GM23338 (cell line): ENCODE measurements around the gene MAST4. TPM values are rescaled to one million over a fixed set of nuclear protein-coding genes. Genes with fewer than 3 reads are reported as not detected.

Experiments
- ATAC-seq: fragments of 200-7000 bp; cut with Tn5 transposase; 3 replicates; pipeline ENCODE4 v1.9.1; 2020
- DNase-seq: peaks from one replicate; pipeline ENCODE4 v3.0.0-alpha.2; 2015; ENCODE audit warnings: low spot score
- H2AFZ ChIP-seq: fragments of 200-600 bp; sonication (generic); 2 replicates; pipeline ENCODE4 v1.8.0; 2016; ENCODE audit warnings: antibody characterized with exemption, mild to moderate bottlenecking, moderate library complexity
- H3F3A ChIP-seq: fragments of 200-600 bp; sonication (generic); replicated peaks from 2 replicates; pipeline ENCODE4 v1.8.0; 2017; ENCODE audit warnings: antibody characterized with exemption, mixed run types, low read depth
- H3K27ac ChIP-seq: fragments of 200-600 bp; sonication (generic); 2 replicates; pipeline ENCODE4 v1.6.1; 2016; ENCODE audit warnings: low read depth
- H3K27me3 ChIP-seq: fragments of 200-600 bp; sonication (generic); 2 replicates; pipeline ENCODE4 v1.8.0; 2016; ENCODE audit warnings: mild to moderate bottlenecking, mixed run types, moderate library complexity; ENCODE audit not compliant: insufficient read depth
- H3K36me3 ChIP-seq: fragments of 200-600 bp; sonication (generic); 2 replicates; pipeline ENCODE4 v1.8.0; 2016; ENCODE audit warnings: mild to moderate bottlenecking; ENCODE audit not compliant: insufficient read depth
- H3K4me1 ChIP-seq: fragments of 200-600 bp; sonication (generic); 2 replicates; pipeline ENCODE4 v1.8.0; 2016; ENCODE audit warnings: mild to moderate bottlenecking, moderate library complexity; ENCODE audit not compliant: insufficient read depth
- H3K4me2 ChIP-seq: fragments of 200-600 bp; sonication (generic); 2 replicates; pipeline ENCODE4 v1.7.1; 2017; ENCODE audit warnings: mixed run types
- H3K4me3 ChIP-seq: fragments of 200-600 bp; sonication (generic); 2 replicates; pipeline ENCODE4 v1.6.1; 2016; ENCODE audit warnings: mixed run types
- H3K79me2 ChIP-seq: fragments of 200-600 bp; sonication (generic); replicated peaks from 2 replicates; pipeline ENCODE4 v1.8.0; 2017; ENCODE audit warnings: mild to moderate bottlenecking; ENCODE audit not compliant: insufficient read depth
- H3K9me2 ChIP-seq: fragments of 200-600 bp; sonication (generic); 2 replicates; pipeline ENCODE4 v1.8.0; 2017; ENCODE audit not compliant: insufficient read depth
- H4K20me1 ChIP-seq: fragments of 200-600 bp; sonication (generic); replicated peaks from 2 replicates; pipeline ENCODE4 v1.8.0; 2017; ENCODE audit warnings: mild to moderate bottlenecking; ENCODE audit not compliant: insufficient read depth
- H3K27ac Mint-ChIP-seq: 2 replicates; pipeline ENCODE4 v1.8.0; 2020; ENCODE audit warnings: inconsistent platforms, mild to moderate bottlenecking, moderate library complexity, mixed read lengths
- H3K27me3 Mint-ChIP-seq: 3 replicates; pipeline ENCODE4 v1.8.0; 2022; ENCODE audit warnings: low read depth, mild to moderate bottlenecking, moderate library complexity, mixed read lengths, inconsistent platforms; ENCODE audit not compliant: insufficient read depth, poor library complexity
- H3K36me3 Mint-ChIP-seq: 3 replicates; pipeline ENCODE4 v1.8.0; 2021; ENCODE audit warnings: low read depth, mild to moderate bottlenecking, inconsistent platforms, moderate library complexity, mixed read lengths
- H3K4me1 Mint-ChIP-seq: 3 replicates; pipeline ENCODE4 v1.8.0; 2020; ENCODE audit warnings: mild to moderate bottlenecking, inconsistent platforms, mixed read lengths
- H3K4me3 Mint-ChIP-seq: 3 replicates; pipeline ENCODE4 v1.8.0; 2021; ENCODE audit warnings: moderate library complexity, mild to moderate bottlenecking, inconsistent platforms, mixed read lengths
- H3K9me3 Mint-ChIP-seq: 3 replicates; pipeline ENCODE4 v1.8.0; 2020; ENCODE audit warnings: moderate library complexity, mild to moderate bottlenecking, inconsistent platforms, mixed read lengths
- CREB1 ChIP-seq: fragments of 250-450 bp; sonication (Bioruptor Pico); IDR thresholded peaks from 2 replicates; pipeline ENCODE4 v1.5.0; 2020; ENCODE audit warnings: low read depth, mild to moderate bottlenecking, moderate library complexity
- ETS1 ChIP-seq: IDR thresholded peaks from 2 replicates; pipeline ENCODE4 v1.6.1; 2016; ENCODE audit warnings: antibody characterized with exemption
- EZH2 ChIP-seq: fragments of 200-600 bp; sonication (generic); IDR thresholded peaks from one replicate; pipeline ENCODE4 v1.8.0; 2017; ENCODE audit warnings: antibody characterized with exemption, mild to moderate bottlenecking, low read depth; ENCODE audit not compliant: unreplicated experiment
- EZH2phosphoT487 ChIP-seq: fragments of 200-600 bp; sonication (generic); IDR thresholded peaks from one replicate; pipeline ENCODE4 v1.8.1; 2018; ENCODE audit warnings: antibody characterized with exemption; ENCODE audit not compliant: unreplicated experiment
- JUNB ChIP-seq: IDR thresholded peaks from one replicate; pipeline ENCODE4 v1.6.1; 2016; ENCODE audit warnings: antibody characterized with exemption; ENCODE audit not compliant: unreplicated experiment
- NANOG ChIP-seq: IDR thresholded peaks from 2 replicates; pipeline ENCODE4 v1.6.1; 2016; ENCODE audit warnings: antibody characterized with exemption, borderline replicate concordance
- POLR2AphosphoS5 ChIP-seq: IDR thresholded peaks from 2 replicates; pipeline ENCODE4 v1.6.1; 2016; ENCODE audit warnings: antibody characterized with exemption, low read depth
- REST ChIP-seq: IDR thresholded peaks from one replicate; pipeline ENCODE4 v1.6.1; 2018; ENCODE audit warnings: antibody characterized with exemption; ENCODE audit not compliant: unreplicated experiment
- STAT1 ChIP-seq: IDR thresholded peaks from one replicate; pipeline ENCODE4 v1.6.1; 2016; ENCODE audit warnings: antibody characterized with exemption; ENCODE audit not compliant: unreplicated experiment
- ZNF114 ChIP-seq: fragments of 250-450 bp; sonication (Bioruptor Pico); IDR thresholded peaks from 2 replicates; pipeline ENCODE4 v1.5.0; 2020; ENCODE audit warnings: mild to moderate bottlenecking, moderate library complexity
- polyA plus RNA-seq: library from polyadenylated mRNA; unstranded; fragments of >200 nt; fragmentation: Nextera tagmentation; extraction: Ambion mirVana; gene quantifications from 2 replicates; pipeline ENCODE4 v1.2.1, GENCODE V29; 2016
- total RNA-seq: library from RNA; depleted of rRNA; stranded (reverse); fragments of >200 nt; shearing (Covaris generic); gene quantifications from 2 replicates; pipeline ENCODE4 v1.2.3, GENCODE V29; 2014

The MAST4 gene
- total and polyA plus RNA-seq, 2 experiments from 2014 or later: 3.6 to 8.5 TPM

- DNase-seq: no peak
- H4K20me1 ChIP-seq: no peaks in the 10 kb centered on the region
- TF ChIP-seq ZNF114 (no peak), POLR2AphosphoS5 (no peak), EZH2 (no peak), EZH2phosphoT487 (no peak), NANOG (no peak), REST (no peak), ETS1 (no peak), JUNB (no peak)
- Mint-ChIP-seq H3K27ac (no peak overlapping the region), H3K9me3 (no peaks in the 10 kb centered on the region), H3K36me3 (no peaks in the 10 kb centered on the region), H3K4me3 (no peak overlapping the region), H3K4me1 (peaks cover 10% of the 10 kb centered on the region; the same call in 2 of the 3 replicates), H3K27me3 (no peaks in the 10 kb centered on the region)
- H3K4me1 ChIP-seq: no peaks in the 10 kb centered on the region; the same call in 1 of the 2 replicates
- ATAC-seq: no peak
- no peaks in the 10 kb centered on the region for H3K36me3 ChIP-seq
- H3K9me2 ChIP-seq: no peaks in the 10 kb centered on the region
- no peak overlapping the region for H2AFZ ChIP-seq
- no peak overlapping the region for H3K27ac ChIP-seq
- no peaks in the 10 kb centered on the region for H3F3A ChIP-seq
- no peaks in the 10 kb centered on the region for H3K79me2 ChIP-seq
- no peak overlapping the region for H3K4me2 ChIP-seq
- no peak overlapping the region for H3K4me3 ChIP-seq
- H3K27me3 ChIP-seq: no peaks in the 10 kb centered on the region
Observed at GRCh38 chr5:66991746-66992145, 395.6 kb downstream of the MAST4 start.

GRCh38 chr5:66992547-66992946, 396.4 kb downstream of the MAST4 start:
- Histone ChIP-seq H2AFZ (no peak overlapping the region), H3K9me2 (no peaks in the 10 kb centered on the region), H3K36me3 (no peaks in the 10 kb centered on the region), H3K27ac (no peak overlapping the region), H3K4me2 (no peak overlapping the region), H4K20me1 (no peaks in the 10 kb centered on the region), H3K27me3 (no peaks in the 10 kb centered on the region), H3F3A (no peaks in the 10 kb centered on the region), H3K4me1 (no peaks in the 10 kb centered on the region; the same call in 1 of the 2 replicates), H3K79me2 (no peaks in the 10 kb centered on the region), H3K4me3 (no peak overlapping the region)
- Mint-ChIP-seq H3K36me3 (no peaks in the 10 kb centered on the region), H3K4me1 (peaks cover 10% of the 10 kb centered on the region; the same call in 2 of the 3 replicates), H3K4me3 (no peak overlapping the region), H3K9me3 (no peaks in the 10 kb centered on the region), H3K27ac (no peak overlapping the region), H3K27me3 (no peaks in the 10 kb centered on the region)
- no peak for TF ChIP-seq CREB1 (CRISPR knock-in tag)
- TF ChIP-seq STAT1: no peak
- no peak for TF ChIP-seq EZH2phosphoT487
- no peak for DNase-seq
- ATAC-seq: no peak
